ENCODE results near the gene FOXO4.

- TF ChIP-seq CTCF (optimal IDR thresholded peaks at IDR 0.05 in 1 of 3, IDR thresholded peaks at IDR 0.05 in 1 of 3, conservative IDR thresholded peaks at IDR 0.05 in 1 of 3; ENCODE audit: extremely low read depth in 1 of 3, insufficient read depth in 2 of 3, low read length in 3 of 3) (no peak), EZH2 (IDR thresholded peaks at IDR 0.05; ENCODE audit: low read length) (no peak)
Observed at GRCh38 chrX:71118032-71118984, 22.7 kb downstream of the FOXO4 start, which contains the start of gene MED12.

Data from keratinocyte (primary cell).